Spleen (tissue), 11 donors: Measurements from ENCODE around the gene TSG101. TPM values are rescaled to one million over a fixed set of nuclear protein-coding genes. Genes with fewer than 3 reads are reported as not detected.

ENCODE experiments used
- DNase-seq: peaks from one replicate; pipeline ENCODE4 v3.0.0-alpha.2; 2020
- H3K27ac ChIP-seq, 8 donors: fragments of 200-600 bp; sonication (generic) in 7 of 8; 1 replicate in 4 of 8; 2 replicates in 4 of 8; pipeline versions ENCODE4 v1.5.0 to v1.8.0; 2016 to 2021; ENCODE audit warnings: inconsistent platforms in 4 of 8, mild to moderate bottlenecking in 4 of 8, moderate library complexity in 1 of 8
- H3K27me3 ChIP-seq, 7 donors: fragments of 200-600 bp; sonication (generic) in 6 of 7; replicated peaks in 1 of 7; 1 replicate in 4 of 7; 2 replicates in 3 of 7; pipeline versions ENCODE4 v1.5.0 to v1.8.0; 2016 to 2021; ENCODE audit warnings: inconsistent platforms in 3 of 7, mild to moderate bottlenecking in 1 of 7
- H3K36me3 ChIP-seq, 6 donors: fragments of 200-600 bp; sonication (generic) in 5 of 6; 1 replicate in 4 of 6; 2 replicates in 2 of 6; pipeline versions ENCODE4 v1.5.0 to v1.8.0; 2016 to 2021; ENCODE audit warnings: inconsistent platforms in 2 of 6
- H3K4me1 ChIP-seq, 6 donors: fragments of 200-600 bp; sonication (generic) in 5 of 6; 1 replicate in 3 of 6; 2 replicates in 3 of 6; pipeline versions ENCODE4 v1.5.0 to v1.8.0; 2016 to 2021; ENCODE audit warnings: inconsistent platforms in 3 of 6
- H3K4me3 ChIP-seq, 8 donors: fragments of 200-600 bp; sonication (generic) in 7 of 8; 1 replicate in 4 of 8; 2 replicates in 4 of 8; pipeline versions ENCODE4 v1.5.0 to v1.8.0; 2016 to 2021; ENCODE audit warnings: inconsistent platforms in 4 of 8, mild to moderate bottlenecking in 4 of 8, moderate library complexity in 2 of 8
- H3K9me3 ChIP-seq, 8 donors: fragments of 200-600 bp; sonication (generic) in 7 of 8; 1 replicate in 4 of 8; 2 replicates in 4 of 8; pipeline versions ENCODE4 v1.5.0 to v1.8.0; 2016 to 2021; ENCODE audit warnings: inconsistent platforms in 4 of 8
- POLR2A ChIP-seq, 3 donors: fragments of 450-650 bp; IDR thresholded peaks; one replicate each; pipeline ENCODE4 v1.5.1; 2017; ENCODE audit warnings: antibody characterized with exemption in 3 of 3, mild to moderate bottlenecking in 1 of 3
- POLR2AphosphoS5 ChIP-seq, 3 donors: sonication (generic); formaldehyde crosslinking; IDR thresholded peaks; one replicate each; pipeline ENCODE4 v1.5.1; 2017; ENCODE audit warnings: antibody characterized with exemption in 3 of 3
- WGBS, 5 donors: extraction: QIAGEN DNeasy Blood & Tissue Kit in 3 of 5; methylation state at CpG; one replicate each; pipeline versions ENCODE4 v1.1.5 to v1.1.7; 2013 to 2018; 5-methylcytosine and 5-hydroxymethylcytosine counted together
- intact Hi-C: fragments of 100-400 bp; cut with DNase I; formaldehyde crosslinking; loops from one replicate; pipeline ENCODE4 v1.15.0; 2023; ENCODE audit warnings: low total_unique reads
- polyA plus RNA-seq, 3 donors: library from polyadenylated mRNA; stranded (reverse); fragments of 200-250 nt; gene quantifications; one replicate each; pipeline ENCODE4 v1.2.1, GENCODE V29; 2013
- total RNA-seq, 7 donors: library from RNA; depleted of rRNA in 3 of 7; stranded (reverse); fragments of >200 nt in 3 of 7; fragmentation: NEBNext Ultra II Directional in 4 of 7; extraction: Animal tissue kit (Norgen Biotek cat#: 25700) in 4 of 7; gene quantifications; one replicate each; pipeline versions ENCODE4 v1.1.0 to v1.2.1, GENCODE V29; 2016 to 2021
- TF ChIP-seq, protein P1 (sequence below), 11 experiments: fragments of 200-600 bp in 7 of 11; fragments of 450-650 bp in 4 of 11; sonication (generic) in 4 of 11; IDR thresholded peaks in 8 of 11; conservative IDR thresholded peaks in 3 of 11; 1 replicate in 7 of 11; 2 replicates in 4 of 11; pipeline versions ENCODE4 v1.4.0 to v1.8.0; 2016 to 2021; ENCODE audit warnings: antibody characterized with exemption in 11 of 11, inconsistent platforms in 4 of 11, mild to moderate bottlenecking in 1 of 11
- donor health status: healthy with polysubstance abuse.
- donor health status: DM: no; HTN: no; CAD: no; lungs with moderate emphysema.
- donor health status: DM: no; HTN: no; CAD: no.
- donor health status: Bipolar disorder and iron deficiency.
- donor health status: healthy.
- donor health status: DM: no; HTN: no; CAD: no.
- donor health status: DM: yes; HTN: yes; CAD: no.

The TSG101 gene
- total and polyA plus RNA-seq, 10 donors: 25.4 to 95.1 (median 45.4) TPM

DNA sequence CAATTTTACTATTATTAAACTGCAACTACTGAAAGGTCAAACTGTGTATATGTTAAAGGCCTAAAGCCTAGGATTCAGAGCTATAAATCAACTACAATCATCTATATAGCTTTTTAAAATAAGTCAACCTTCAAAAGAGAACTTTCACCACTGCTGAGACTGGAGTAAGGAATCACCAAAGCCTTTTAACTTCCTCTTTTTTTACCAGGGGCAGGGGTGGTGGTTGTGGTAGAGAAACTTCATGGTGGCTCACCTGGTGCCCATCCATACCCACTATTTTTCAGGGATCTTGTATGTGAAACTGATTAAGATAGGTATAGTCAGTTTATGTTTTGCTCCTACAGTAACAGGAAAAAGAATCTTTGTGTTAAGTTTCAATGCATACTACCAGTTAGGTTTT is 31.5 kb downstream of the TSG101 start:
- no peak for DNase-seq
- peaks cover 3 to 97% (median 55%) of the 10 kb centered on the region in 6 donors for H3K36me3 ChIP-seq
- TF ChIP-seq, protein P1, sequence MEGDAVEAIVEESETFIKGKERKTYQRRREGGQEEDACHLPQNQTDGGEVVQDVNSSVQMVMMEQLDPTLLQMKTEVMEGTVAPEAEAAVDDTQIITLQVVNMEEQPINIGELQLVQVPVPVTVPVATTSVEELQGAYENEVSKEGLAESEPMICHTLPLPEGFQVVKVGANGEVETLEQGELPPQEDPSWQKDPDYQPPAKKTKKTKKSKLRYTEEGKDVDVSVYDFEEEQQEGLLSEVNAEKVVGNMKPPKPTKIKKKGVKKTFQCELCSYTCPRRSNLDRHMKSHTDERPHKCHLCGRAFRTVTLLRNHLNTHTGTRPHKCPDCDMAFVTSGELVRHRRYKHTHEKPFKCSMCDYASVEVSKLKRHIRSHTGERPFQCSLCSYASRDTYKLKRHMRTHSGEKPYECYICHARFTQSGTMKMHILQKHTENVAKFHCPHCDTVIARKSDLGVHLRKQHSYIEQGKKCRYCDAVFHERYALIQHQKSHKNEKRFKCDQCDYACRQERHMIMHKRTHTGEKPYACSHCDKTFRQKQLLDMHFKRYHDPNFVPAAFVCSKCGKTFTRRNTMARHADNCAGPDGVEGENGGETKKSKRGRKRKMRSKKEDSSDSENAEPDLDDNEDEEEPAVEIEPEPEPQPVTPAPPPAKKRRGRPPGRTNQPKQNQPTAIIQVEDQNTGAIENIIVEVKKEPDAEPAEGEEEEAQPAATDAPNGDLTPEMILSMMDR (IDR thresholded peaks at IDR 0.05 in 8 of 11, conservative IDR thresholded peaks at IDR 0.05 in 3 of 11): no peak
- TF ChIP-seq POLR2AphosphoS5 (IDR thresholded peaks at IDR 0.05): no peak
- no peak for TF ChIP-seq POLR2A (IDR thresholded peaks at IDR 0.05)
- no peaks in the 10 kb centered on the region for H3K27me3 ChIP-seq
- no peak overlapping the region for H3K27ac ChIP-seq
- intact Hi-C loops: no loop called here
- no peaks in the 10 kb centered on the region for H3K9me3 ChIP-seq
- no peak overlapping the region for H3K4me3 ChIP-seq
- no peaks in the 10 kb centered on the region for H3K4me1 ChIP-seq

DNA sequence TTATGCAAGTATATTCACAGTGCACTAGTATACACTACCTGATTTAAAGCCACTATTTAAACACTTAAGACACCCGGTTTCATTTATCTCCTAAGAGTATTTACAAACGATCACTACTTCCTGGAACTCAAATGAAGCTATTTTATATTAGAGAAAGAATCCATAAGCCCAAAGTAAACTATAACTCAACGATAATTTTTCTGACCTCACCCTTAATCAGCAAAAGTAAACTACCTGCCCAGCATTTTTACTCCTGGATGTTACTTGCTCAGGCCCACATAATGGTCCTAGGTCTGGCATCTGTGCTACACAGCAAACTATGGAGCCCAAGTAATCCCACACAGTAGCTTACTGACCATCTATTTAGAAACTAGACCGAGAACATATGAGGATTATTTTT is 33.4 kb downstream of the TSG101 start:
- Histone ChIP-seq H3K36me3 (peaks cover 3 to 100% (median 51%) of the 10 kb centered on the region in 6 donors), H3K4me1 (no peaks in the 10 kb centered on the region), H3K4me3 (no peak overlapping the region), H3K27ac (no peak overlapping the region), H3K9me3 (no peaks in the 10 kb centered on the region), H3K27me3 (no peaks in the 10 kb centered on the region)
- intact Hi-C loops: no loop called here
- WGBS, 5 donors: 89 to 92% (median 90%) methylated on average over 4 of the region's 4 CpGs
- no peak for TF ChIP-seq POLR2A (IDR thresholded peaks at IDR 0.05)
- DNase-seq: no peak

DNA sequence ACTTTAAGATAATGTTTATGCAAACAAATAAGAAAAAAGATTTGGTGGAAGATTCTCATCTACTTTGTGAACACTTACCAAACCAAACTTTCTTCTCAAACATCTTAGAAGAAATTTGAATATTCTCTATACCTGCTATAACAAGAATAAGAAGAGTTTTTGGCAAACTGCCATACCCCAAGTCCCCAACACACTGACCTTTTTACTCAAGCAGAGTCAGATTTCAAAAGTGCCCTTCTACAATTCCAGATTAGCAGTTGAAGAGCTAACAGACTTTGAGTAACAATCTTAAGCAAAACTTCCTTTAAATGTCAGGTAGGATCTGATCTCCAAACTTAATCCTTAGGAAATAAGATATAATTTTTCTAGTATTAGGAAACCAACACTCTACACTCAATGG is 33.9 kb downstream of the TSG101 start:
- no peak overlapping the region for H3K4me3 ChIP-seq
- no peaks in the 10 kb centered on the region for H3K27me3 ChIP-seq
- H3K36me3 ChIP-seq: peaks cover 3 to 100% (median 48%) of the 10 kb centered on the region in 6 donors
- no peaks in the 10 kb centered on the region for H3K9me3 ChIP-seq
- no peaks in the 10 kb centered on the region for H3K4me1 ChIP-seq
- no peak overlapping the region for H3K27ac ChIP-seq
- intact Hi-C loops: no loop called here
- no peak for TF ChIP-seq POLR2A (IDR thresholded peaks at IDR 0.05)
- TF ChIP-seq, protein P1 (IDR thresholded peaks at IDR 0.05 in 8 of 11, conservative IDR thresholded peaks at IDR 0.05 in 3 of 11): no peak
- no peak for TF ChIP-seq POLR2AphosphoS5 (IDR thresholded peaks at IDR 0.05)
- DNase-seq: no peak

- Histone ChIP-seq H3K27me3 (no peaks in the 10 kb centered on the region), H3K9me3 (peaks cover 0 to 3% (median 0%) of the 10 kb centered on the region in 8 donors), H3K27ac (no peak overlapping the region), H3K4me1 (no peaks in the 10 kb centered on the region), H3K4me3 (no peak overlapping the region), H3K36me3 (peaks cover 3 to 100% (median 46%) of the 10 kb centered on the region in 6 donors)
- no peak for DNase-seq
- WGBS, 5 donors: 95 to 99% (median 97%) methylated on average over 2 of the region's 2 CpGs
- no peak for TF ChIP-seq POLR2AphosphoS5 (IDR thresholded peaks at IDR 0.05)
- TF ChIP-seq, protein P1 (IDR thresholded peaks at IDR 0.05 in 8 of 11, conservative IDR thresholded peaks at IDR 0.05 in 3 of 11): no peak
- intact Hi-C loops: no loop called here
Observed at GRCh38 chr11:18491924-18492323, 34.8 kb downstream of the TSG101 start.
